ENCODE results near the gene TANGO2. TPM values are rescaled to one million over a fixed set of nuclear protein-coding genes. Genes with fewer than 3 reads are reported as not detected.

Gene TANGO2
- total RNA-seq, 1 donor from 2014 or later: 14.8 TPM

DNA sequence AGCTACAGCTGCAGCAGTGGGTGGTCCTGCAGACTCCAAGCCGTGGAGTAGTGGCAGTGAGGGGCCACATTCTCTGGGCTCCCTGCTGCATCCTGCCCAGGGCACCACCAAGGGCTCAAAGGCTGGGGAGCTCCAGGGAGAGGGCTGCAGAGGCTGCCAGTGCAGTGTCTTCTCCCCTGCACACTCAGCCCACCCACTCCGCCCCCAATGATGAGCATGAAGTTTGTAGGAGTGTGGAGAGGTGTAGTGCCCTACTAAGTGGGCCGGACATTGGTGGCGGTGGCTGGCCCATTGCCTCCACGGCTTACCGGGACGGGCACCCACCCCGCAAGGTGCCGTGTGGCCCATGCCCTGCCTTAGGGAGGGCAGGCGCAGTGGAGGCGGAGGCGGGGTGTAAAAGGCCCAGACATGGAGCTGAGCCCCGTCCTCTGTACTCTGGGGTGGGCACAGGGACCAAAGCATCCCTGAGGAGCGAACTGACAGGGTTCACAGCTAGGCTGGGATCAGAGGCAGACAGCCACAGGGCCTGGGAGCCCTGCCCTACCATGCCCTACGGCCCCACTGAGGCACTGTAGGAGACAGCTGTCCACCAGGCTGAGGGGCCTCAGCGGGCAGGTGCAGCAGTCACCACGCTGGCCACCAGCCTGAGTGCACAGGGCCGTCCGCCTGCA, 23.2 kb upstream of the TANGO2 start:
- no peak overlapping the region for H3K4me3 ChIP-seq (ENCODE audit: low read depth, low read length)
- TF ChIP-seq, protein P1, sequence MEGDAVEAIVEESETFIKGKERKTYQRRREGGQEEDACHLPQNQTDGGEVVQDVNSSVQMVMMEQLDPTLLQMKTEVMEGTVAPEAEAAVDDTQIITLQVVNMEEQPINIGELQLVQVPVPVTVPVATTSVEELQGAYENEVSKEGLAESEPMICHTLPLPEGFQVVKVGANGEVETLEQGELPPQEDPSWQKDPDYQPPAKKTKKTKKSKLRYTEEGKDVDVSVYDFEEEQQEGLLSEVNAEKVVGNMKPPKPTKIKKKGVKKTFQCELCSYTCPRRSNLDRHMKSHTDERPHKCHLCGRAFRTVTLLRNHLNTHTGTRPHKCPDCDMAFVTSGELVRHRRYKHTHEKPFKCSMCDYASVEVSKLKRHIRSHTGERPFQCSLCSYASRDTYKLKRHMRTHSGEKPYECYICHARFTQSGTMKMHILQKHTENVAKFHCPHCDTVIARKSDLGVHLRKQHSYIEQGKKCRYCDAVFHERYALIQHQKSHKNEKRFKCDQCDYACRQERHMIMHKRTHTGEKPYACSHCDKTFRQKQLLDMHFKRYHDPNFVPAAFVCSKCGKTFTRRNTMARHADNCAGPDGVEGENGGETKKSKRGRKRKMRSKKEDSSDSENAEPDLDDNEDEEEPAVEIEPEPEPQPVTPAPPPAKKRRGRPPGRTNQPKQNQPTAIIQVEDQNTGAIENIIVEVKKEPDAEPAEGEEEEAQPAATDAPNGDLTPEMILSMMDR (conservative IDR thresholded peaks at IDR 0.05; ENCODE audit: low read depth, low read length): no peak
- no peak for DNase-seq (ENCODE audit: low read depth)

DNA sequence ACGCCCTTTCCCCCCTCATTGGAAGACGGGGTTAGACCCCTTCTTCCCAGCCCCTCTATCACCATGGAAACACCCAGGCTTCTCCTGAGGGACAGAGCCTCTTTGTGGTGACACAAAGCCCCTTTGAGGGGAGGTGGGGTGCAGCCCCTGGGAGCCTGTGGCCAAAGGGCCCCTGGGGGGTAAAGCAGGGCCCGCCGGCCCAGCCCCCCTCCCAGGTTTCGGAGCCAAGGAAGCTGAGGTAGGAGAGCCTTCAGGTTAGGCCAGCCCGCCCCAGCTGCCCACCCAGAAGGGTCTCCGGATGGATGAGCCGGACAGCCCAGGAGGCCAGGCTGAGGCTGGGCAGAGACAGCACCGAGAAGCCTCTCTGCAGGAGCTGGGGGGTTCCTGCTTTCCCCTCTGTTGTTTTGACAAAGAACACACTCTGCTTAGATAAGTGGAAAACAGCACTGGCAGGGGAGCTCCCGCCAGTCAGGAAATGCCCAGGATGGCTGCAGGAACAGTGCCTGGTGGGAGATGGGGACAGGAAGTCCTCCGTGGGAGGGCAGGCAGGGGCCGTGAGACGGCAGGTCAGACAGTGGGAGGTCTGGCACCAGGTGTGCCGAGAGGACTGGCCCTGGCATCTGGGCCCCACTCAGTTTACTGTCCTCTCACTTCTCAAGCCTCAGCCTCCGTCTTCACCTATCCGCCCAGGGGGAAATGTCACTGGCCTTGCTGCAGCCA, 22.5 kb upstream of the TANGO2 start:
- TF ChIP-seq, protein P1 (conservative IDR thresholded peaks at IDR 0.05; ENCODE audit: low read depth, low read length): no peak
- DNase-seq (ENCODE audit: low read depth): no peak
- H3K4me3 ChIP-seq (ENCODE audit: low read depth, low read length): no peak overlapping the region

DNA sequence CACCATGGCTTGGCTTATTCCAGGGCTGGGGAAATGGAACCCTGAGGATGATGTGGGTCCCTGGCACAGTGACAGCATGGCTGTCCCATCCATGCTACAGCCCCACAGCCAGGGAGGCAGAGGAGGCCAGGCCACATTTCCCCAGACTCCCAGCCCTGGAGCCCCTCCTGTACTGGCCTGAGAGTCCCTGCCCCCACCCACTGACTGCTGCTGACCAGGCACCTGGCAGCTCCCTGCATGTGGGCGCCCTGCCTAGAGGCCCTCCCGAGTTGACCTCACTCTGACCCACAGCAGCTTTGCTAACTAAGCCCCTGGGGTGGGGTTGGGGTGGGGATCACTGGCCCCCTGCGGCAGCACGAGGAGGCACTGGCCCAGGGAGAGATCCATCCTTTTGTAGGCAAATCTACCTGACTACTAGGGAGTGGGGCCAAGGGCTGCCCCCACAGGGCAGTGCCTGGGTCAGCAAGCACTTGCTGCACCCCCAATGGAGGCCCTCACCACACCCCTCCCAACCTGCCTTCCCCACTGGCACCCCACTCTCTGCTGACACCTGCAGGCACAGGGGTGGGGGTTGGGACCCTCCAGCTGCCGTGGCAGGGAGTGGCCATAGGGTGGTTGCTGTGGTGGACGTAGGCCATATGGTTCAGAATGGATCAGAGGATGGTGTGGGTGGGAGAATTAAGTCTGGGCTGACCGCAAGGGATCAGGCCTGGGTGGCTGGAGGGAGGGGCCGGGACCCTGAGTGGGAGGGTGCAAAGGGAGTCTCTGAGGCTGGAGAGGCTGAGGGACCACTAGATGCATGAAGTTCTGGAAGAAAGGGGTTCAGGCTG, 21.7 kb upstream of the TANGO2 start:
- DNase-seq (ENCODE audit: low read depth): no peak
- TF ChIP-seq, protein P1 (conservative IDR thresholded peaks at IDR 0.05; ENCODE audit: low read depth, low read length): no peak
- no peak overlapping the region for H3K4me3 ChIP-seq (ENCODE audit: low read depth, low read length)

DNA sequence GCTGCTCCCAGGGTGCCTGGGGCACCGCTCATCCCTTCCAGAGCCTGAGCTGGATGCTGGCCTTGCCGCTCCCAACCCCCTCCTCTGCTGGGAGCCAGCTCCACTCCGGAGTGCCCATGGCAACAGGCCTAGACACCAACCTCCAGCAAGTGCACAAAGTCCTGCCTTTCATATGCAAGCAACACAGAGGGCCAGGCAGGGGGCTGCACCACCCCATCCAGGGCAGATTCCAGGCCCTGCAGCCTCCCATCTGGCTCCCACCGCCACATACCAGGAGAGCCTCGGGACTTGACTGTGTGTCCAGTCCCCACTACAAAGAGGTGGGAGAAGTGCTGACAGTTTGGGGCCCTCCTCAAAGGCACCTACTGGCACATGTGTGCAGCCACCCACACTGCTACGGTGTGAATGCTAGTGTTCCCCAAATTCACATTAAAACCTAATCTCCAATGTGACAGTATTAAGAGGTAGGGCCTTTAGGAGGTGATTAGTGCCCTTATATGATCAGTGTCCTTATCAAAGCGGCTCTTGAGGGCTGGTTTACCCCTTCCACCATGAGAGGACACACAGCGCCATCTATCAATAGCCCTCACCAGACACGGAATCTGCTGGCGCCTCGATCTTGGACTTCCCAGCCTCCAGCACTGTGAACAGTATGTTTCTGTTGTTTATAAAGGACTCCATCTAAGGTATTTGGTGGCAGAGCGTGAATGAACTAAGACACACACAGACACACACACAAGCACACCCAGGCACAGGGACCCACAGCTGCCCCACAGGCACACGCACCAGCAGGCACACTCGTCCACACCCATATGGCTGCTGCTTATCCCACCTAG, 20.4 kb upstream of the TANGO2 start:
- no peak for DNase-seq (ENCODE audit: low read depth)
- TF ChIP-seq, protein P1 (conservative IDR thresholded peaks at IDR 0.05; ENCODE audit: low read depth, low read length): no peak
- no peak overlapping the region for H3K4me3 ChIP-seq (ENCODE audit: low read depth, low read length)

DNA sequence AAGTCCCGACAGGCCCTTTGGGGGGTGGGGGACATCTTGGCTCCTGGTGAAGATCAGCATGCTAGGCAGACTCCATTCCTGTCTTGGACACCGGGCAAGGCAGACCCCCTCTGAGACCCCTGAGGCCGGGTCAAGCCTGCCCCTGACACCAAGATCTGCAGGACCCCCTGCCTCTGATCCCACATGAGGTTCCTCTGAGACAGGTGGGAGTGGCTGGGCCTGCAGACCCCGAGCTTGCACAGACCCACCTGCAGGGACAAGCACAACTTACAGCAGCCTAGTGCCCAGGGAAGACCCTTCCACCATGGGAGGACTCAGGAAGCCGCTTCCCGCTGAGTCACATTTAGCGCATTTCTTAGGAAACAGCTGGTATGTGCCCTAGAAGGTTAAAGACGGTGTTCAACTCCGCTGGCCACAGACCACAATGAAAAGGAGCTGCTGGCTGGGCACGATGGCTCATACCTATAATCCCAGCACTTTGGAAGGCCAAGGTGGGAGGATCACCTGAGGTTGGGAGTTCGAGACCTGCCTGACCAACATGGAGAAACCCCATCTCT, 19.8 kb upstream of the TANGO2 start:
- TF ChIP-seq, protein P1 (conservative IDR thresholded peaks at IDR 0.05; ENCODE audit: low read depth, low read length): no peak
- DNase-seq (ENCODE audit: low read depth): no peak
- H3K4me3 ChIP-seq (ENCODE audit: low read depth, low read length): no peak overlapping the region

DNA sequence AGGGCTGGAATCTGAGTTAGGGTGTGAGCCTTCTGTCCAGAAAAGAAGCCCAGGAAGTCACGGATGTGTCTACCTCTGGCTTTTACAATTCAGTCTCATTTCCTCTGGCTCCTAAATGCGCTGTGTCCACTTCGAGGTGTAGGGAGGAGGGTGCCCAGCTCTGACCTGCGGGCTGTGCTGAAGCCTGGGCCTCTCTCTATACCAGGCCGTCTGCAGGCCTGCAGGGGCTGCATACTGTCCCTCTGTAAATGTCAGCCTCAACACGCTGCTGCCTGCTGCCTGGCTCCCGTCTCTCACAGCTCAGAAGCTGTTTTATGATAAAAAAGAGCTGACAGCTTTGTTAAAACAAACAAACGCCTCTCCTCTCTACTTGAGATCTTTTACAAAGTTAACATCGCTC, 18.8 kb upstream of the TANGO2 start:
- TF ChIP-seq, protein P1 (conservative IDR thresholded peaks at IDR 0.05; ENCODE audit: low read depth, low read length): no peak
- no peak for DNase-seq (ENCODE audit: low read depth)
- H3K4me3 ChIP-seq (ENCODE audit: low read depth, low read length): no peak overlapping the region
